ENCODE measurements around the gene LRG1. TPM values are rescaled to one million over a fixed set of nuclear protein-coding genes. Genes with fewer than 3 reads are reported as not detected.
A peak's percentile ranks its signal among the peaks of the same experiment; 100 is the strongest.

The LRG1 gene
- total and polyA plus RNA-seq, 2 of the 13 experiments (the other 11 are each of a cell fraction or from before 2014, with no cell fraction given) = 12.0 to 39.3 TPM

DNA sequence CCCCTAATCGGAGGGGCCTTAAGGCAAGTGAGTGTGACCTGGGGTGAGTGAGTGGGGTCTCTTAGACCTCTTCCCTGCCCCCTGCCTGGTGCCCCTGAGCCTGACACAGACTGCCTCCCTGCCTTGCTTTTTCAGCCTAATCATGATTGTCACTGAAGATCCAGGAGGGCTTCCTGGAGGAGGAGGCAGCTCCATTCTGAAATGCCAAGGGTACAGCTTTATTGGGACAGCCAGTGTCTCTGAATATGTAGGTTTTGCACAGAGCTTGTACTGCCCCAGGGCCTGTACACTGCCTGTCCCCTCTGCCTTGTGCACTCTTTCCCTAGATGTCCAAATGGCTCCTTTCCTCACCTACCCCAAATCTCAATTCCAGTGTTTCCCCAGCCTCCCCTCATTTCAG is 45.7 kb upstream of the LRG1 start:
- H3K36me3 ChIP-seq (replicated peaks in 1 of 2; ENCODE audit: control insufficient read depth in 1 of 2, insufficient read depth in 2 of 2, low read length in 2 of 2) = no peaks in the 10 kb centered on the region
- H3K27me3 ChIP-seq (ENCODE audit: control insufficient read depth in 1 of 2, insufficient read depth in 2 of 2, low read length in 2 of 2) = no peaks in the 10 kb centered on the region
- ATAC-seq = no peak
- no peak overlapping the region for H3K4me2 ChIP-seq (ENCODE audit: low read depth, low read length)
- H4K20me1 ChIP-seq (ENCODE audit: insufficient read depth, low read length) = no peaks in the 10 kb centered on the region
- H2AFZ ChIP-seq (ENCODE audit: low read length) = no peak overlapping the region
- H3K79me2 ChIP-seq (ENCODE audit: insufficient read depth, low read length) = peaks cover 7% of the 10 kb centered on the region
- no TSS peak for BruUV-seq (replicated peaks)
- H3K4me1 ChIP-seq (ENCODE audit: insufficient read depth, low read length) = peaks cover 85% of the 10 kb centered on the region
- in situ Hi-C loops (cut with HindIII; ENCODE audit: extremely low pct_ligation_motif_present, low pct_unique_long_range_greater_than_20kb) = no loop called here
- POLR2A ChIA-PET = no interaction called here
- no peaks in the 10 kb centered on the region for H3K9me3 ChIP-seq (ENCODE audit: low read length)
- DNase-seq (ENCODE audit: low spot score) = no peak
- intact Hi-C loops (cut with micrococcal nuclease; ENCODE audit: unreplicated experiment) = loop anchor here (5.0 kb wide), 1 partner anchor 37 kb away; no protein-coding TSS in a partner anchor
- no peak overlapping the region for H3K27ac ChIP-seq (ENCODE audit: extremely low read length, insufficient read depth, low read length)
- 100% methylated on average over 1 of the region's 1 CpG for WGBS (ENCODE audit: low lambda C conversion rate)
- FAIRE-seq = no peak
- no peak overlapping the region for H3K9ac ChIP-seq (ENCODE audit: insufficient read depth, low read depth, low read length)
- CTCF ChIA-PET (ENCODE audit: low intra/inter-chr PET ratio, low total read pairs) = no interaction called here
- no peak overlapping the region for H3K4me3 ChIP-seq (replicated peaks in 1 of 3; ENCODE audit: insufficient read depth in 1 of 3, low read depth in 2 of 3, low read length in 3 of 3)
- TF ChIP-seq SNAPC5 (CRISPR knock-in tag; IDR thresholded peaks at IDR 0.05; ENCODE audit: borderline replicate concordance) = no peak
- 0 out of 2 replicates have a peak, but pooled peaks have one; percentile 41 for TF ChIP-seq SSRP1 (CRISPR knock-in tag; IDR thresholded peaks at IDR 0.05)
- no peak for TF ChIP-seq RFX5 (IDR thresholded peaks at IDR 0.05; ENCODE audit: low read depth, low read length)
- TF ChIP-seq ZFP1 (CRISPR knock-in tag; IDR thresholded peaks at IDR 0.05) = no peak
- no peak for TF ChIP-seq ZNF674 (CRISPR knock-in tag; IDR thresholded peaks at IDR 0.05; ENCODE audit: low read depth)
- peak; percentile 82 for TF ChIP-seq KDM1A (CRISPR knock-in tag; IDR thresholded peaks at IDR 0.05)
- TF ChIP-seq ZMYM3 (CRISPR knock-in tag; IDR thresholded peaks at IDR 0.05) = peak; percentile 91
- TF ChIP-seq ZBTB7B (CRISPR knock-in tag; IDR thresholded peaks at IDR 0.05) = no peak
- no peak for TF ChIP-seq ISX (CRISPR knock-in tag; conservative IDR thresholded peaks at IDR 0.05)
- TF ChIP-seq KDM3A (CRISPR knock-in tag; IDR thresholded peaks at IDR 0.05; ENCODE audit: low read depth) = no peak
- TF ChIP-seq ADNP (CRISPR knock-in tag; IDR thresholded peaks at IDR 0.05) = 0 out of 2 replicates have a peak, but pooled peaks have one; percentile 62
- TF ChIP-seq ZNF775 (CRISPR knock-in tag; IDR thresholded peaks at IDR 0.05; ENCODE audit: borderline replicate concordance) = no peak
- TF ChIP-seq ZNF7 (CRISPR knock-in tag; IDR thresholded peaks at IDR 0.05) = no peak
- no peak for TF ChIP-seq ZNF317 (CRISPR knock-in tag; IDR thresholded peaks at IDR 0.05)
- no peak for TF ChIP-seq ZNF180 (CRISPR knock-in tag; IDR thresholded peaks at IDR 0.05; ENCODE audit: borderline replicate concordance, low read depth)
- peak; percentile 40; the same call in 1 of the 2 replicates for TF ChIP-seq MAX (IDR thresholded peaks at IDR 0.05)
- TF ChIP-seq KLF12 (CRISPR knock-in tag; IDR thresholded peaks at IDR 0.05; ENCODE audit: borderline replicate concordance) = no peak
- no peak for TF ChIP-seq CHCHD3 (CRISPR knock-in tag; IDR thresholded peaks at IDR 0.05)
- TF ChIP-seq AKAP8 (CRISPR knock-in tag; IDR thresholded peaks at IDR 0.05) = no peak
- no peak for TF ChIP-seq HNRNPLL (IDR thresholded peaks at IDR 0.05; ENCODE audit: low read depth, low read length, poor library complexity, severe bottlenecking)
